GM18951 (cell line): ENCODE data around the gene MRPS18B.
A peak's percentile ranks its signal among the peaks of the same experiment; 100 is the strongest.

Source experiments
- POLR2A ChIP-seq: IDR thresholded peaks from 4 replicates; pipeline ENCODE4 v1.6.1; 2011; ENCODE audit warnings: mild to moderate bottlenecking; ENCODE audit not compliant: insufficient read length, insufficient read depth; ENCODE audit errors: extremely low read depth
- in situ Hi-C: fragments of 300-500 bp; cut with MboI; formaldehyde crosslinking; loops from one replicate; pipeline ENCODE4 v1.12.0; 2022; ENCODE audit warnings: low sequenced_read_pairs, mixed read lengths, inconsistent platforms; ENCODE audit not compliant: unreplicated experiment

Gene MRPS18B

GRCh38 chr6:30614044-30614842 is 3.4 kb upstream of the MRPS18B start:
- in situ Hi-C loops, result no loop called here
- no peak for TF ChIP-seq POLR2A

GRCh38 chr6:30614843-30615218 is 2.8 kb upstream of the MRPS18B start:
- in situ Hi-C loops, result no loop called here
- TF ChIP-seq POLR2A, result peak; percentile 8

- in situ Hi-C loops, result no loop called here
- peak; percentile 75 for TF ChIP-seq POLR2A
Measured at GRCh38 chr6:30615219-30615957, 2.3 kb upstream of the MRPS18B start.

GRCh38 chr6:30615958-30616810 is 1.5 kb upstream of the MRPS18B start:
- TF ChIP-seq POLR2A, result no peak

GRCh38 chr6:30616811-30617564 is 652 bp upstream of the MRPS18B start, which contains the start of gene PPP1R10:
PPP1R10 (minus strand) TSS chr6:30617243; CDS start chr6:30609944, 7,299 bp downstream.
- in situ Hi-C loops, result no loop called here
- peak; percentile 99 for TF ChIP-seq POLR2A

More at GRCh38 chr6:30615958-30616810, 1.5 kb upstream of the MRPS18B start:
- in situ Hi-C loops, result no loop called here

- in situ Hi-C loops, result no loop called here
- no peak for TF ChIP-seq POLR2A
Measured at GRCh38 chr6:30618270-30618797, 694 bp downstream of the MRPS18B start.

GRCh38 chr6:30619561-30619960 is 1.9 kb downstream of the MRPS18B start:
- no peak for TF ChIP-seq POLR2A
- in situ Hi-C loops, result no loop called here

GRCh38 chr6:30625511-30625910 is 7.9 kb downstream of the MRPS18B start:
- in situ Hi-C loops, result no loop called here
- TF ChIP-seq POLR2A, result no peak

- in situ Hi-C loops, result no loop called here
- TF ChIP-seq POLR2A, result peak; percentile 78
Measured at GRCh38 chr6:30626484-30627366, 9.1 kb downstream of the MRPS18B start, which contains the start of gene ATAT1. ATAT1 (plus strand) TSS chr6:30626874.

GRCh38 chr6:30635834-30636233 is 18.2 kb downstream of the MRPS18B start:
- in situ Hi-C loops, result no loop called here
- TF ChIP-seq POLR2A, result no peak

GRCh38 chr6:30640481-30640880 is 22.8 kb downstream of the MRPS18B start:
- in situ Hi-C loops, result no loop called here

More at GRCh38 chr6:30640481-30640880, 22.8 kb downstream of the MRPS18B start:
- TF ChIP-seq POLR2A, result no peak
